ENCODE data around the gene CCR2.
"Not testable (repeated sequence)": the region's sequence is repeated elsewhere in the genome, so short reads cannot be mapped to it uniquely, and the experiment has no call there.

The CCR2 gene

GRCh38 chr3:46397111-46397510 lies 43.2 kb downstream of the CCR2 start:
- in situ Hi-C loops (cut with HindIII; ENCODE audit: low pct_ligation_motif_present, low pct_unique_long_range_greater_than_20kb, low sequenced_read_pairs), result no loop called here
- DNase-seq, result no peak

DNA sequence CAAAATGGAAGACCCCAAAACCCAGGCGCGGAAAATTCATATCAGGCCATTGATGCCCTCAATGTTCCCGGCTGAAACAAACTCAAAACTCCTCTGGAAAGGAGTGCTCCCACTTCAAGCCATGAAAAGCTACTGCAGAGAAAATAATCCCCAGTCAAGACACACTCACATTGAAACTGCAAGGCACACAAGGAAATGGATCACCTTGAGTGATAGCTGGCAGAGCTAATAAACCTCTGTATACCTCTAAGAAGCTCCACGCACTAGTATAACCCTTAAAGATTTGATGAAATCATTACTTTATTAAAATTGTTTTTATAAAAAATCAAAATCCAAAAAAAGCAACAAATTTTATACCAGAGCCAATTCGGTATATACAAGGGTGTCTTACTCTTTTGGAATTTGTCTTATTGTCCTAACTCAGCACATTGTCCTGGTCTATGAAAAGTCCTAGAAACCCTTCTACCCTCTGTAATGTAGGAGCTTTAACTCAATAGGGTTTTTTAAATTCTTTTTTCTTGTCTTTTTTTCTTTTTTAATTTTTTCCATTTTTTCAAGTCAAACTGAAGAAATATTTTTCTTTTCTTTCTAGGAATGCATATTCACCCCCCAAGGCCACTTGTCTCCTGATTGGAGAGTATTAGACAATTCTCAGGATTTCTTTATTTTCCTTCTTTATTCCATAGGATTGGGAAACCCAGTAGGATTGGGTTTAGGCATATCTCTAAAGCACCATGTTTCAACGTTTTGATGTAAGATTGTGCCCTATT lies 44.5 kb downstream of the CCR2 start:
- in situ Hi-C loops (cut with HindIII; ENCODE audit: low pct_ligation_motif_present, low pct_unique_long_range_greater_than_20kb, low sequenced_read_pairs), result no loop called here
- DNase-seq, result no peak

DNA sequence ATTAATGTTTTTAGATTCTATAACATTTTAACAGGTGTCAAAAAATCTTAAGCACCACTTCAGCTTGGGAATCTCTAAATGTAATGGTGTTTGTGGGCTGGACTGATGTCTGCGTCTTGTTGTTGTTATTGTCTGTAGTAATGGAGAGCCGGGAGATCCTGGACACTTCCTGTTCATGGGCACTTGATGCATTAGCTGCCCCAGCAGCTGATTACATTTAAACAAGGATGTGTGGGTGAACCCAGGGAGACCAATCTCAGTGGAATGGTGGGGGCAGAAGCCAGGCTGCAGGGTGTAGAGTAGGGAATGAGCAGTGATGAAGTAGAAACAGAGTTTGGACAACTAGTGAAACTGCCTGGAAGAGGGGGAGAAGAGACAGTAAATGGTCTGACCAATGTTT lies 45.2 kb downstream of the CCR2 start:
- in situ Hi-C loops (cut with HindIII; ENCODE audit: low pct_ligation_motif_present, low pct_unique_long_range_greater_than_20kb, low sequenced_read_pairs), result no loop called here
- DNase-seq, result no peak

DNA sequence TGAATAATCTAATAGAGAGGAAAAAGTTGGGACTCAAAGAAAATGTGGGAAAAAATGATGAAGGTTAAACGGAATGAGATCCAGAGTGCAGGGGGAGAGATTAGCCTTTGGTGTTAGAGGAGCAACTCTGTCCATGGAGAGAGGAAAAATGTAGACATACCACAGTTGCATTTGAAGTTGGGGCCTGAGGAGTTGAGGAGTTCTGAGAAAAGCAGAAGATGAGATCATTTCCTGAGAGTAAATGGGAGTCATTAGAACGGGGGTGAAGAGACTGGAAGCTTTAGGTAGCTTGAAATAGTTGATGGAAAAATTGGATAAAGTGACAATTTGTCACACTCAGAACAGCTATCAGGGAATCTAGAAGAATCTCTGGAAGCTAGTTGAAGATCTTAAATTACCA lies 45.6 kb downstream of the CCR2 start:
- DNase-seq, result no peak
- in situ Hi-C loops (cut with HindIII; ENCODE audit: low pct_ligation_motif_present, low pct_unique_long_range_greater_than_20kb, low sequenced_read_pairs), result no loop called here

GRCh38 chr3:46400000-46400734 lies 46.3 kb downstream of the CCR2 start:
- DNase-seq, result no peak
- in situ Hi-C loops (cut with HindIII; ENCODE audit: low pct_ligation_motif_present, low pct_unique_long_range_greater_than_20kb, low sequenced_read_pairs), result no loop called here

- no peak for DNase-seq
- in situ Hi-C loops (cut with HindIII; ENCODE audit: low pct_ligation_motif_present, low pct_unique_long_range_greater_than_20kb, low sequenced_read_pairs), result no loop called here
These were observed 46.9 kb downstream of the CCR2 start for GRCh38 chr3:46400846-46401245.

GRCh38 chr3:46401579-46401978 lies 47.7 kb downstream of the CCR2 start:
- DNase-seq, result no peak
- in situ Hi-C loops (cut with HindIII; ENCODE audit: low pct_ligation_motif_present, low pct_unique_long_range_greater_than_20kb, low sequenced_read_pairs), result no loop called here

GRCh38 chr3:46402902-46403301 lies 49.0 kb downstream of the CCR2 start:
- in situ Hi-C loops (cut with HindIII; ENCODE audit: low pct_ligation_motif_present, low pct_unique_long_range_greater_than_20kb, low sequenced_read_pairs); DNase-seq: not testable (repeated sequence)

GRCh38 chr3:46405301-46406019 lies 51.5 kb downstream of the CCR2 start:
- in situ Hi-C loops (cut with HindIII; ENCODE audit: low pct_ligation_motif_present, low pct_unique_long_range_greater_than_20kb, low sequenced_read_pairs), result no loop called here

DNA sequence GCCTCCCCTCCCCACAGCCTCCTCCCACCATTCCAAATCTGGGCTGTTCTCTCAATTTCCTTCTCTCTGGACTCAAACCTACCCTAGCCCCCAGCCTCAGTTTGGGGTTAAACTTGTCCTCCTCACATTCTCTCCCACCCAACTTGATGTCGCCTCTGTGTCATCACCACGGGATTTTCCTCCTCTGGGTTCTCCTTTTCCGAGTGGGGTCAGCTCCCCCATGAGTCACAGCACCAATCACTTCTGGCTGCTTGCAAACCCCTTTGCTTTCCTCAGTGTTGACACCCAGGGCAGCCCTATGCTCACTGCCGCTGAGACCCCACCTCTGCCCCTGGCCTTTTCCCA lies 52.5 kb downstream of the CCR2 start:
- DNase-seq, result no peak
- in situ Hi-C loops (cut with HindIII; ENCODE audit: low pct_ligation_motif_present, low pct_unique_long_range_greater_than_20kb, low sequenced_read_pairs), result no loop called here

More at GRCh38 chr3:46405301-46406019, 51.5 kb downstream of the CCR2 start:
- no peak for DNase-seq

DNA sequence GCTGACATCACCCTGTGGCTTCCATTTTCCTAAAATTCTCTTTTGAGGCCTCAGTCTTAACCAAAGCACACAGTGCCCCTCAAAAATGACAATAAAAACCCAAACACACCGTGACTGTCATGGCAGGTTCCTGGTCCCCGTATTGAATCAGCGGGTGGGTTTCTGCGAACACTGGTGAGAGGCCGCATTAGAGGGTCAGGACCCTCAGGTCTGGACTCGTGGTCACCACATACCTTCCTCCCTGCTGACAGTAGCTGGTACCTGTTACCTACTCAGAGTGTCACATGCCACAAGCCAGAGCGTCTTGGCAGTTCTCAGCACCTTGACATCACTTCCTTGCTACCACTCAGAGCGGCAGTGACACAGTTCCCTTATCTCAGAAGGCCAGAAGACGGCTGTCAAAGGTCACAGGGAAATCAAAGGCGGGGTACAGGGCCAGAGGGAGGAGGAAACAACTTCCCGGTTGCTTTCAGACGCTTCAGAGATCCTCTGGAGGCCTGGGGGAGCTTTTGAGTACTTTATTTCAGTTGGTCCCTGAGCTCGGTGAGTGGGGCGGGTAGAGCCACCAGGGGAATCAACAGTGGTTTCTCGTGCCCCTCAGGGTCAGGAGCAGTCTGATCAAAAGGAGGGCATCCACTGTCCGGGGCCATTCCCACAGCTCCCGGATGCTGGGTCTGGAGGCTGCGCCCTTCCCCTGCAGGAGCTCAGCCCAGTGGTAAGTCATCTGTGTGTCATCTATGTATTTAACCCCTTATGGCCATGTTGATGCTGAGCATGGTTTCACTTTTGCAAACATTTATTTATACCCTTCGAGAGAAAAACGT lies 53.1 kb downstream of the CCR2 start, which contains the start of the genes CCR5AS and CCRL2:
Gene CCR5AS, minus strand, starts transcription at position 279 of the 824 bp plus-strand sequence.
Gene CCRL2, plus strand, starts transcription at position 472 of the 824 bp plus-strand sequence. CDS start 821 bp downstream, outside the sequence.
- DNase-seq, result no peak
- in situ Hi-C loops (cut with HindIII; ENCODE audit: low pct_ligation_motif_present, low pct_unique_long_range_greater_than_20kb, low sequenced_read_pairs), result no loop called here

DNA sequence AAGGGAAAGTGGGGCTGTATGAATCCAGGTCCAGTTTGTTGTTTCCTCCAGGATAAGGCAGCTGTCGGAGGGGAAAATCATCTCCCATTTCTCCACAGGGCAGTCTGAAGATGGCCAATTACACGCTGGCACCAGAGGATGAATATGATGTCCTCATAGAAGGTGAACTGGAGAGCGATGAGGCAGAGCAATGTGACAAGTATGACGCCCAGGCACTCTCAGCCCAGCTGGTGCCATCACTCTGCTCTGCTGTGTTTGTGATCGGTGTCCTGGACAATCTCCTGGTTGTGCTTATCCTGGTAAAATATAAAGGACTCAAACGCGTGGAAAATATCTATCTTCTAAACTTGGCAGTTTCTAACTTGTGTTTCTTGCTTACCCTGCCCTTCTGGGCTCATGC lies 54.1 kb downstream of the CCR2 start:
- no peak for DNase-seq
- in situ Hi-C loops (cut with HindIII; ENCODE audit: low pct_ligation_motif_present, low pct_unique_long_range_greater_than_20kb, low sequenced_read_pairs), result no loop called here

DNA sequence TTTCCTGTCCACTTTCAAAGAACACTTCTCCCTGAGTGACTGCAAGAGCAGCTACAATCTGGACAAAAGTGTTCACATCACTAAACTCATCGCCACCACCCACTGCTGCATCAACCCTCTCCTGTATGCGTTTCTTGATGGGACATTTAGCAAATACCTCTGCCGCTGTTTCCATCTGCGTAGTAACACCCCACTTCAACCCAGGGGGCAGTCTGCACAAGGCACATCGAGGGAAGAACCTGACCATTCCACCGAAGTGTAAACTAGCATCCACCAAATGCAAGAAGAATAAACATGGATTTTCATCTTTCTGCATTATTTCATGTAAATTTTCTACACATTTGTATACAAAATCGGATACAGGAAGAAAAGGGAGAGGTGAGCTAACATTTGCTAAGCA lies 54.9 kb downstream of the CCR2 start:
- no peak for DNase-seq
- in situ Hi-C loops (cut with HindIII; ENCODE audit: low pct_ligation_motif_present, low pct_unique_long_range_greater_than_20kb, low sequenced_read_pairs), result no loop called here

- no peak for DNase-seq
- in situ Hi-C loops (cut with HindIII; ENCODE audit: low pct_ligation_motif_present, low pct_unique_long_range_greater_than_20kb, low sequenced_read_pairs), result no loop called here
These were observed 56.0 kb downstream of the CCR2 start for GRCh38 chr3:46409739-46410489.

Measured in ACHN (cell line).